22Rv1 (cell line): Measurements from ENCODE around the gene SIPA1L3.
A peak's percentile ranks its signal among the peaks of the same experiment; 100 is the strongest.

ENCODE experiments used
- H3K27ac ChIP-seq: fragments of 450-650 bp; 2 replicates; pipeline ENCODE4 v1.5.1; 2017
- CTCF ChIP-seq: fragments of 450-650 bp; IDR thresholded peaks from 2 replicates; pipeline ENCODE4 v1.5.1; 2017; ENCODE audit warnings: mild to moderate bottlenecking
- ZFX ChIP-seq: fragments of 450-650 bp; IDR thresholded peaks from 2 replicates; pipeline ENCODE4 v1.6.1; 2017; ENCODE audit warnings: antibody characterized with exemption, borderline replicate concordance

SIPA1L3 gene

DNA sequence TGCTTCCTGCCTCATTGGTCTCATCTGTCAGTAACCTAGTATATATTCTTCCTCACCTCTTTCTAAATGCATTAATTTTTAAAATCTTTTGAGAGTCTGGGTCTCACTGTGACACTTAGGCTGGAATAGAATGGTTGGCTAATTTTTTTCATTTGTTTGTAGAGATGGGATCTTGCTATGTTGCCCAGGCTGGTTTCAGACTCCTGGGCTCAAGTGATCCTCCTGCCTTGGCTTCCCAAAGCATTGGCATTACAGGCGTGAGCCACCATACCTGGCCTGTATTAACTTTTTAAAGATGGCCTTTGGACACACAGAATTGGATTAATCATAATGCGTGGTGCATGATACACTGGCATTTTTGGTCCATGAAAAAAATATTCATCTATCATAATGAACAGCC, 29.9 kb downstream of the SIPA1L3 start:
- H3K27ac ChIP-seq = no peak overlapping the region
- TF ChIP-seq CTCF (no peak), ZFX (no peak)

- TF ChIP-seq CTCF (no peak), ZFX (no peak)
- no peak overlapping the region for H3K27ac ChIP-seq
These were observed 31.3 kb downstream of the SIPA1L3 start for GRCh38 chr19:37938353-37938752.

DNA sequence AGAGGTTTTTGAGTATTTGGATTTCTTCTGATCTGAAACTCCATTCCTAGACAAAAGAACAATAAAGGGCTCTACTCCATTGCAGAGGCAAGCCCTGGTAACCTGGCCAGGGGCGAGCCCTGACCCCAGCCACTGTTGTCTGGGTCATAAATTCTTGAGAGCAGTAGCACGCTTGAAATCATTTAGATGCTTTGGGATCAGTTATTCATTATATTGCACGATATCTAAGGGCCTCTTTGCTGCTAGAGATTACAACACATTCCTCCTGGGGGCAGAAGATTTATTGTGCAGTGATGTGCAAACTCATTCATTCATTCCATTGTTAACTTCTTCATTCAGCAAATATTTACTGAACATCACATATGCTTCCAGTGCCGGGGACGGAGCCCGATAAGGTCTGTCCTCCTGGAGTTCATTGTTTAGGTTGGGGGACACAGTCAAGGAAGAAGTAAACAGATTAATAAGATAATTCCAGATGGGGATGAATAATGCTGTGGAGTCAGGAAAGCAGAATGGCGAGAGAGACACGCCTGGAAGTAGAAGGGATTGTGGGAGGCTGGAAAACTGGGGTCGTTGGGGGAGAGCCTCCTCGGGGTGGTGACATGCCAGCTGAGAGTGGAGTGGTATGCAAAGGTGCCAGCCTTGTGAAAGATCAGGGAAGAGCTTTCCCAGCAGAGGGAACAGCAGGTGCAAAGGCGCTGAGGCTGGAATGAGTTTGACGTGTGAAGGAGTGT, 34.9 kb downstream of the SIPA1L3 start:
- H3K27ac ChIP-seq = peak overlapping the region; percentile 82
- no peak for TF ChIP-seq ZFX
- peak; percentile 10; the same call in 1 of the 2 replicates for TF ChIP-seq CTCF

GRCh38 chr19:37942516-37942902, 35.5 kb downstream of the SIPA1L3 start:
- H3K27ac ChIP-seq = peak overlapping the region; percentile 82; the same call in 1 of the 2 replicates

GRCh38 chr19:37943480-37943879, 36.5 kb downstream of the SIPA1L3 start:
- H3K27ac ChIP-seq = peak overlapping the region; percentile 30; the same call in 1 of the 2 replicates
- no peak for TF ChIP-seq ZFX
- no peak for TF ChIP-seq CTCF

More at GRCh38 chr19:37942516-37942902, 35.5 kb downstream of the SIPA1L3 start:
- TF ChIP-seq CTCF (no peak), ZFX (no peak)

GRCh38 chr19:37946132-37946531, 39.1 kb downstream of the SIPA1L3 start:
- TF ChIP-seq CTCF = no peak
- no peak for TF ChIP-seq ZFX
- no peak overlapping the region for H3K27ac ChIP-seq

- H3K27ac ChIP-seq = no peak overlapping the region
- no peak for TF ChIP-seq CTCF
- TF ChIP-seq ZFX = no peak
These were observed 40.8 kb downstream of the SIPA1L3 start for GRCh38 chr19:37947778-37948177.
